GM19463 (cell line): ENCODE results near the gene PTPRN2.
"Not testable (repeated sequence)": the region's sequence is repeated elsewhere in the genome, so short reads cannot be mapped to it uniquely, and the experiment has no call there.

Experiments
- ATAC-seq: cut with Tn5 transposase; IDR thresholded peaks from one replicate; pipeline ENCODE4 v1.9.1; 2021; ENCODE audit warnings: mild to moderate bottlenecking, moderate library complexity; ENCODE audit not compliant: unreplicated experiment

PTPRN2 gene

GRCh38 chr7:158391141-158391540, 196.5 kb downstream of the PTPRN2 start:
- ATAC-seq: no peak

DNA sequence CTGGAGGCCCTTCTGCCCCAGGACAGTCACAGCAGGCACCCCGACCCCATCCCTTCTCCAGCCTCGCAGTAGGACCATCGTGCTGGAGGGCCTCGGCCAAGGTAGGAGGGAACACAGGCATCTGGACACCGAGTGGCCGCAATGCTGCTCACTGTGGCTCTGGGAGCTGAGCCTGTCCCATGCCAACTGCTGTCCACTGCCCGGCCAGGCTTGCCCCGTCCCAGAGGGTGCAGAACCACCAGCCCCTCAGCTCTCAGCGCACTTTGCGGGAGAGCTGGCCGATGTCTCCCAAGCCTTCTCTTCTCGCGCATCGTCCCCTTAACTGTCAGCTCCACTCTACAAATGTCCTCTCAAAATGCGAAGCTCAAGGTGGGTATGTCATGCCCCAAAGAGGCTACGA, 197.2 kb downstream of the PTPRN2 start:
- no peak for ATAC-seq

- ATAC-seq: no peak
Observed at GRCh38 chr7:158389514-158390425, 197.9 kb downstream of the PTPRN2 start.

- no peak for ATAC-seq
Observed at GRCh38 chr7:158388928-158389327, 198.7 kb downstream of the PTPRN2 start.

DNA sequence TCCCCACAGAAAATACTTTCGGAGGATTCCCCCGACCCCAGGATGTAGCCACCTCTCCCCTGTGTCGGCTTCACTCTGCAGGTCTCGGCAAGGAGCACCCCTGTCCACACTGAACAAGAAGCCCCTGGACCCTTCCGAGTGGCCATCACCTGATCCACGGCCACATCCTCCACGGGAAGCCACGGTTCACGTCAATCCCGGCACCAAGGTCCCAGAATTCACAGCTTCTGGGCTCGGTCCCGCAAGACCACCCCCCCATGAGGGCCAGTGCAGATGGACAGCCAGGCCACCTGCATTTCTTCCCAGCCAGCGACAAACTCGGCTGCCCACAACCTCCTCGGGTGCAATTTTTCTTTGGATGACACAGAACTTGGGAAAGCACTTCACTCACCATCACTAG, 199.6 kb downstream of the PTPRN2 start:
- ATAC-seq: no peak

DNA sequence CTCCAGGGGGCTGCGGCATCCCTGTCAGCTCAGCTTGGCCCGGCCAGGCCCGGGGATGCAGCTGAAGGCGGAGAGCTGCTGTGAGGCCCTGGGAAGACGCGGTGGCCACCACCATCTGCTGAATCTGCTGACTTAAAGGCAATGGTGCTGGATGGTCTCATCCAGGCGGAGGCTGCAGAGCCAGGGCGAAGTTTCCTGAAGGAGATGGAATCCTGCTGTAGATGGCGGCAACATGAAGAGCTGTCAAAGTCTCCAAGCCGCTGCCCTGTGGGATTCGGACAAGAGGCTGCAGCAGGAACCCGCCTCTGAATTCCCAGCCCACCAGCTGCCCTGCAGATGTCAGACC, 200.1 kb downstream of the PTPRN2 start:
- no peak for ATAC-seq

DNA sequence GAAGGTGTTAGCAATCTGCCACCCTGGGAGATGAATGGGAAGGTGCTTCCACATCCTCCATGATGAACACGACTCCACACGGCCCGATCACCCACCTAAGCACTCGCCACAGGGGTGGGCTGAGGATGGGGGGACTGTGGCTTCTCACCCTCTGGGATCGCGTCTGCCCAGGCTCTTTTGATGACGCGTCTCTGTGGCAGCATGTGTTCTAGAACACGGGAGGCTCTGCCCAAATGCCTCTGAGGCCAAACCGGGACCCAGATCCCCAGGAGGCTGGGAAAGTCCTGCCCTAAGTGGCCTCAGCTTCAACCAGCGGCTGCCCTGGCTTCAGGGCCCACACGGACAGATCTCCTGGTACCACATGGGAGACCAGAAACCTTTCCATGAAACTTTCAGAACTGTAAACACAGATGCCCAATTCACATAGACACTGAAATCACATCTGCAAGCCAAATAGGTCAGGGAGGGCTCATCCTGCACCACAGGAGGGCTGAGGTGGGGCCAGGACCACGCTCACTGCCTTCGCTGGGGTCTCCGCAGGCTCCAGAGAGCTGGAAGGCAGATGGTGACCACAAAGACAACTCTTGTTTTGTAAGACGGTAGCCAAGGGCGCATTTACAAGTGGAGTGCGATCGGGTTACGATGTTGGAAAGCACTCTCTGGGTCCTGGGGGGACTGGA, 200.6 kb downstream of the PTPRN2 start:
- no peak for ATAC-seq

DNA sequence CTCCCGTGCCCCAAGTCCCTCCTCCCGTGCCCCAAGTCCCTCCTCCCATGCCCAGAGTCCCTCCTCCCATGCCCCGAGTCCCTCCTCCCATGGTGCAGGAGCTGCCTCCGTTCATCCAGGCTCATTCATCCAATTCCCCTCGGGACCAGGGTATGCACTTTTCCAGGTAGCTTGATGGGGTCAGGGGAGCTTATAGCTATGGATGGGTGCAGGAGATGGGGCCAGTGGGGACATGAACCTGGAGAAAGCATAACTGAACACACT, 201.3 kb downstream of the PTPRN2 start:
- no peak for ATAC-seq

DNA sequence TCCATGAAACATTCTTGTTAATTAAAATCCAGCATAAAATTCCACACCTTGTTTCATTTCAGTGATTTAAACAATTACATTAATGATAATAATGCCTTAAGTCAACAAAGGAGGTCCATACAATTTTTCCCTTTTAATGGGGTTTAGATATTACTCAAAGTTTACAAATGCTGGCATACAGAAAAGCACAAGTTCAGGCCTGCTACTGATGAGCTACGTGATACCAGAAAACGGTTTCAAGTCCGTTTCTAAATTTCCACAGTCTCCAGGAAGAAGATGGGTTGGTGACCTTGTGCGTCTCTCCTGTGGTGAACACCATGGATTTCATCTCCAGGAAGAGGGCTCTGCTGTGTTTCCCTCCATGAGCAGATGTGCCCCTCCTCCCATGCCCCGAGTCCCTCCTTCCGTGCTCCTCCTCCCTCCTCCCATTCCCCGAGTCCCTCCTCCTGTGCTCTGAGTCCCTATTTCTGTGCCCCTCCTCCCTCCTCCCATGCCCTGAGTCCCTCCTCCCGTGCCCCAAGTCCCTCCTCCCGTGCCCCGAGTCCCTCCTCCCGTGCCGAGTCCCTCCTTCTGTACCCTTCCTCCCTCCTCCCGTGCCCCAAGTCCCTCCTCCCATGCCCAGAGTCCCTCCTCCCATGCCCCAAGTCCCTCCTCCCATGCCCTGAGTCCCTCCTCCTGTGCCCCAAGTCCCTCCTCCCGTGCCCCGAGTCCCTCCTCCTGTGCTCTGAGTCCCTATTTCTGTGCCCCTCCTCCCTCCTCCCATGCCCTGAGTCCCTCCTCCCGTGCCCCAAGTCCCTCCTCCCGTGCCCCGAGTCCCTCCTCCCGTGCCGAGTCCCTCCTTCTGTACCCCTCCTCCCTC, 201.9 kb downstream of the PTPRN2 start:
- not testable (repeated sequence) for ATAC-seq

- no peak for ATAC-seq
Observed at GRCh38 chr7:158384746-158385145, 202.9 kb downstream of the PTPRN2 start.

GRCh38 chr7:158383665-158384064, 204.0 kb downstream of the PTPRN2 start:
- ATAC-seq: no peak

GRCh38 chr7:158382363-158383254, 205.0 kb downstream of the PTPRN2 start:
- no peak for ATAC-seq

DNA sequence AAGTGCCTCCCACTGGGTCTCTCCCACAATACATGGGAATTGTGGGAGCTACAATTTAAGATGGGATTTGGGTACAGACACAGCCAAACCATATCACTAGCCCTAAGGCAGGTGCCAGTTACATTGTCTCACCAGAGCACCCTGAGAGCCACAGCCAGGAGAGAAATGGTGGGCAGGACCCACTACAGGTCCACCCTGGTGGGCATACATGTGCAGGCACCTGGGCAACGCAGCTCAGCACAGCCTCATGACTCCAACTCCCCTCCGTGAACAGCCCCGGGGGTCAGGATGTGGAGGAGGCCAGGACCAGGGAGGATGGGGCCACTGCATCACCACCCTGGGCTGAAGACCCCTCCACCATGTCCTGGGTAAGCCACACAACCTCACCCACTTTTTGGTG, 205.7 kb downstream of the PTPRN2 start:
- no peak for ATAC-seq

DNA sequence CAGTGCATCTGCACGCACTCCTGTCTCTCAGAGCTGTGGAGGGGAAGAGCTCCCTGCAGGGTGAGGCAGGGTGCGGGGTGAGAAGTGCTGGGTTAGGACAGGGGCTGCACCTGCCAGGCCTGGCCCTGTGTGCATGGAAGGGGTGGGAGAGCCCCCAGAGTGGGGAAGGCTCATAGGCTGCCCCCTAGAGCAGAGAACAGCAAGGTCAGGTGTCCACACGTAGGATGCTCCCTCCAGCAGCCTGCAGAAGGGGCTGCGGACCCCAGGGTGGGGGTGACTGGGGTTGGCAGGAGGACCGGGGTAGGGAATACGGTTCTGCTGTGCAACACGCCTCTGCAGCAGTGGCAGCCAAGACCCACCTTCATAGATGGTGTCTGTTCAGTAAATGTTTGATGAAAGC, 208.6 kb downstream of the PTPRN2 start:
- ATAC-seq: no peak

GRCh38 chr7:158377800-158378623, 209.6 kb downstream of the PTPRN2 start:
- no peak for ATAC-seq

DNA sequence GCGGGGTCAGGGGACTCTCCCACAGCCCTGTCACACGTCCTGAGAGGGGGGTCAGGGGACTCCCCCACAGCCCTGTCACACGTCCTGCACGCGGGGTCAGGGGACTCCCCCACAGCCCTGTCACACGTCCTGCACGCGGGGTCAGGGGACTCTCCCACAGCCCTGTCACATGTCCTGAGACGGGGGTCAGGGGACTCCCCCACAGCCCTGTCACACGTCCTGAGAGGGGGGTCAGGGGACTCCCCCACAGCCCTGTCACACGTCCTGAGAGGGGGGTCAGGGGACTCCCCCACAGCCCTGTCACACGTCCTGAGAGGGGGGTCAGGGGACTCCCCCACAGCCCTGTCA, 210.8 kb downstream of the PTPRN2 start:
- not testable (repeated sequence) for ATAC-seq

DNA sequence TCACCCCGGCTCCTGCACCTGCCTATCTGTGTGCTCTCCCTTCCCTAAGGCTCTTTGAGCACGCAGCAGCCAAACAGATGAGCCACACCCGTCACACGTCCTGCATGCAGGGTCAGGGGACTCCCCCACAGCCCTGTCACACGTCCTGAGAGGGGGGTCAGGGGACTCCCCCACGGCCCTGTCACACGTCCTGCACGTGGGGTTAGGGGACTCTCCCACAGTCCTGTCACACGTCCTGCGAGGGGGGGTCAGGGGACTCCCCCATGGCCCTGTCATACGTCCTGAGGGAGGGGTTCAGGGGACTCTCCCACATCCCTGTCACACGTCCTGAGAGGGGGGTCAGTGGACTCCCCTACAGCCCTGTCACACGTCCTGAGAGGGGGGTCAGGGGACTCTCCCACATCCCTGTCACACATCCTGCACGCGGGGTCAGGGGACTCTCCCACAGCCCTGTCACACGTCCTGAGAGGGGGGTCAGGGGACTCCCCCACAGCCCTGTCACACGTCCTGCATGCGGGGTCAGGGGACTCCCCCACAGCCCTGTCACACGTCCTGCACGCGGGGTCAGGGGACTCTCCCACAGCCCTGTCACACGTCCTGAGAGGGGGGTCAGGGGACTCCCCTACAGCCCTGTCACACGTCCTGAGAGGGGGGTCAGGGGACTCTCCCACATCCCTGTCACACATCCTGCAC, 211.3 kb downstream of the PTPRN2 start:
- not testable (repeated sequence) for ATAC-seq

DNA sequence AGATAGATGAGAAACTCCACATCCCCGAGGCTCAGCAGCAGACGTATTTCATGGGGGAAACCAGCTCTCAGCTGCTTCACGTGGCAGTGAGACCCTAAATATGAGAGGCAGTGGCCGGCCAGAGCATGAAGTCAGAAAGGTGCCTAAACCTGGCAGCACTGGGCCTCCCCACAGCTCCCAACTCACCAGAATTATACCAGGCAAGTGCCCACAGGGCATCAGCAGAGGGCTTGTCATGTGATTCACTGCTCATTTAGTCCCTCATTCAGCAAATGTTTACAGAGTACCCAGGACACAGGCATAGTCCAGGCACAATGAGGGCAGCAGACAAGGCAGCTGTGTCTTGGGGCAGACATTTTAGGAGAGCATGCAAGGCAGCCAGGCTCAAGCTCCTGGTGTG, 212.6 kb downstream of the PTPRN2 start:
- ATAC-seq: no peak

DNA sequence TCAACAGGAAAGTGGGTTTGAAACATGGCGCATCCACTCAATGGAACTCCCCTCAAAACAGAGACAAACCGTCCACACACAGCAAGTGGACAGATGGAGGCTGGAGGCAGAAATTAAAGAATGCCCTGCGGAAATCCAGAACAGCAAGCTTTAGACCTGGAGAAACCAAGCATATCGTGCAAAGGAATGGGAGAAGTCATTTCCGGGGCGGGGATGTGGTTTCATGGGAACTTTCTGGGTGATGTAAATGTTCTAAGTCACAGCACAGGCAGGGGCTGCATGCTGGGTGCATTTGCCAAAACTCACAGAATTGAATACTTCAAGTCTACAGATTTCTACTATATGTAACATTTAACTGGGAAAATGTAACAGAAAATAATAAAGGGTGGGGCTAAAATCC, 213.0 kb downstream of the PTPRN2 start:
- no peak for ATAC-seq
